GM18517 (cell line): ENCODE measurements around the gene RNF17.
"Not testable (repeated sequence)": the region's sequence is repeated elsewhere in the genome, so short reads cannot be mapped to it uniquely, and the experiment has no call there.

Experiments
- ATAC-seq: cut with Tn5 transposase; IDR thresholded peaks from one replicate; pipeline ENCODE4 v1.9.1; 2021; ENCODE audit warnings: mild to moderate bottlenecking, moderate library complexity; ENCODE audit not compliant: unreplicated experiment

The RNF17 gene

DNA sequence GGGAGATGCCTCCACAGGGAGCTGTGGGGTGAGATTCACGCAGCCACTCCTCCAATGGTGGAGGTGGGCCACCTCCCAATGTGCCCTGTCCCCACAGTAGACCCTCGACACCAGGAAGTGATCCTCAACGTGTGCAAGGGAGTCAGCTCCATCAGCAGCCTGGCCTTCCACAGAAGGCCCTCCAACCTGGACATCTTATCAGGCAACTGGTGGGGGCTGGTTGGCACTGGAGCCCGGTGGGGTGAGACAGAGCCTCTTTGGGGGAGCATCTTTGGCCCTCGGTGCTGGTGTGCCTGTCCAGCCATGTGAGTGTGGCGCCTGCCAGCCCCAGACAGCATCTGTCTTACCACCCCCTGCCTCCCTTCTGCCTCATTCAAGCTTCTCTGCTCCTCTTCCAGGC, 19.7 kb upstream of the RNF17 start:
- ATAC-seq, result no peak

GRCh38 chr13:24745516-24745860, 18.5 kb upstream of the RNF17 start:
- no peak for ATAC-seq

- no peak for ATAC-seq
Observed at GRCh38 chr13:24745861-24746617, 17.9 kb upstream of the RNF17 start.

- ATAC-seq, result no peak
Observed at GRCh38 chr13:24746618-24747247, 17.2 kb upstream of the RNF17 start.

DNA sequence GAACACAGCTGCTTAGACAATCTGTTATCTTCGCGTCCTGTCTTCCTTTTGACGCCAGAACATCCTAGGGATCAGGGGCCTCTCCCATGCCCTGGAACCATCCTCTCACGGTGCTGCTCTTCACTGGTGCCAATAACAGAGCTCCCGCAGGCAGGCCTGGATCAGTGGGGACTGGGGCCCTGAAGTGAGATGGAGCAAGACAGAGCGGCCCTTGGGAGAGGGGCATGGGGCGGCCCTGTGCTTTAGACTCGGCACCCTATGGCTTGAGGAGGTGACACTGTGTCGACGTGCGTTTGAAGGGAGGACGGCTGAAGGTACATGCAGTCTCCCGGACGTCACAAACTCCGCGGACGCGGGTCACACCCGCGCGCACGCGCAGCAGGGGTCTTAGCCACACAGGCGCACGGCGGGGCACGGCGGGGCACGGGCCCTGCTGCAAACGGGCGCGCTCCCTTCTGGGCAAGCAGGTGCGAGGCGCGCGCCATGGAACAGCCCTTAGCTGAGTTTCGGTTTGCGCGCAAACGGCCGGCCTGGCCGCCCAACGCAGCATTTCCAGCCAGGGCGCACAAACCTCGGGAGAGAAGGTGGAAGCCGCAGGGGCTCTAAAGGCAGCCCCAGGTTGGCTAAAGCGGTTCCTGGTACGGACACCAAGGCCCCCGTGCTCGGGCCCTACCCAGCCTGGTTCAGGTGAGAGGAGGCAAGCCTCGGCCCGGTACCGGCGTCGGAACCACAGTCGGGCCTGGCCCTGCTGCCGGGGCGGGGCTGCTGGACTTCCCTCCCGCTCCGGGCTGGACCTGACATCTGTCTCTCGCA, 16.5 kb upstream of the RNF17 start:
- no peak for ATAC-seq

DNA sequence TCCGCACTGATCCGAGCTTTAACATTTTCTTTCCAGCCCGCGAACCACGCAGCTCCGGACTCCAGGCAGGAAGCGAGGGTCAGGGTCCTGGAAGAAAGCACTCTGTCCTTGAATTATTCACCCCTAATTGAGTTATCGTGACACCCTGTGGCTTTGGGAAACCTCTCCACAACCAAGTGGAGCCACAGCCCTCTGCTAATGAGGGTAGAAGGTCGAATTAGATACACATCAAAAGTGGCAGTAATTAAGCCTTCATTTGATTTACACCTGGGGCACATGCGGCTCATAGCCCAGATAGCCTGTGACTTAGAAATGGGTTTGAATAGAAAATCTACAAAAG, 15.9 kb upstream of the RNF17 start:
- no peak for ATAC-seq

GRCh38 chr13:24759197-24759596, 4.8 kb upstream of the RNF17 start:
- ATAC-seq, result no peak

GRCh38 chr13:24764276-24764630, 284 bp downstream of the RNF17 start:
- no peak for ATAC-seq

DNA sequence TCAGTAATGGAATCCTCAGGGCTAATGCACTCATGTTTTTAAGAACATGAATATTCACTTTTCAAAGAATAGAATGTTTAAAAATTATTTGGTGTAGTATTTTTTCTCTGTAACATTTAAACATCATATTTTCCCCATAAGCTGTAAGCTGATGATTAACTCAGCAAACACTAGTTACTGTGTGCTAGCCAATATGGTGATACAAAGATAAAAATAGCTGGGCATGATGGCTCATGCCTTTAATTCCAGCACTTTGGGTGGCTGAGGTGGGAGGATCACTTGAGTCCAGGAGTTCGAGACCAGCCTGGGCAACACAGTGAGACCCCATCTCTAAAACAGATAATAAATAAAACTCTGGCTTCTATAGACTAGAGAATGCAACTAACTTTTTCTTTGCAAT, 13.2 kb downstream of the RNF17 start:
- ATAC-seq, result no peak

GRCh38 chr13:24784319-24784718, 20.4 kb downstream of the RNF17 start:
- ATAC-seq, result no peak

DNA sequence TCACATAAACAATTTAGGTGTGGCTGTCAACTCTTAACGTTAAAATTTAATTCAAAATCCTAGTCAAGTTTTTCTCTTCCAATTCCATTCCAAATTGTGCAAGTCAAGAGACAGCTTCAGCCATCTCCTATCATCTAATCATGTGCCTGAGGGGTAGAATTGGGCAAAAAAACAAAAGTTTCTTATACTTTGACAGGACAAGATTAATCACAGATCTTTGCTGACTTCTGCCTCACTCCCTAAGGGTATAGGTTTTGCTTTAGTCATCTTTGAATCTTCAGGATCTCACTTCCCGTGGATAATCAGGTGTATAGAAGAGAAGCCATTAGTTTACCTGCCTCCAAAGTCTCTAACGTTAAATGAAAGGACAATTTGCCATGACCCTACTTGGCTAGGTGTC, 24.6 kb downstream of the RNF17 start:
- ATAC-seq, result no peak

- ATAC-seq, result no peak
Observed at GRCh38 chr13:24802074-24802473, 38.1 kb downstream of the RNF17 start.

DNA sequence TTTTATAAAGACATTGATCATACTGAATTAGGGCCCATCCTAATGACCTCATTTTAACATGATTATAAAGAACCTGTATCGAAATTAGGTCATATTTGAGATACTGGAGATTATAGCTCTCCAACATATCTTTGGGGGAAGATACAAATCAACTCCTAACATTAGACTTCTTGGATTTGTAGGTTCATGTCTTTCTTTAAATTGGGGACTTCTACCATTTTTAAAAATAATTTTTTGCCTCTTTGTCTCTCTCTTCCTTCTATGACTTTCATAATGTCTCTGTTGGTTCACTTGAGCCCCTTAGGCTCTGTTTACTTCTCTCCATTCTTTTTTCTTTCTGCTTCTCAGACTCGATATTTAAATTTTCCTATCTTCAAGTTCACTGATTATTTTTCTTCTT, 57.2 kb downstream of the RNF17 start:
- ATAC-seq, result no peak

- no peak for ATAC-seq
Observed at GRCh38 chr13:24822640-24823039, 58.7 kb downstream of the RNF17 start.

- ATAC-seq, result not testable (repeated sequence)
Observed at GRCh38 chr13:24823122-24823710, 59.2 kb downstream of the RNF17 start.

GRCh38 chr13:24827799-24828198, 63.8 kb downstream of the RNF17 start:
- no peak for ATAC-seq

DNA sequence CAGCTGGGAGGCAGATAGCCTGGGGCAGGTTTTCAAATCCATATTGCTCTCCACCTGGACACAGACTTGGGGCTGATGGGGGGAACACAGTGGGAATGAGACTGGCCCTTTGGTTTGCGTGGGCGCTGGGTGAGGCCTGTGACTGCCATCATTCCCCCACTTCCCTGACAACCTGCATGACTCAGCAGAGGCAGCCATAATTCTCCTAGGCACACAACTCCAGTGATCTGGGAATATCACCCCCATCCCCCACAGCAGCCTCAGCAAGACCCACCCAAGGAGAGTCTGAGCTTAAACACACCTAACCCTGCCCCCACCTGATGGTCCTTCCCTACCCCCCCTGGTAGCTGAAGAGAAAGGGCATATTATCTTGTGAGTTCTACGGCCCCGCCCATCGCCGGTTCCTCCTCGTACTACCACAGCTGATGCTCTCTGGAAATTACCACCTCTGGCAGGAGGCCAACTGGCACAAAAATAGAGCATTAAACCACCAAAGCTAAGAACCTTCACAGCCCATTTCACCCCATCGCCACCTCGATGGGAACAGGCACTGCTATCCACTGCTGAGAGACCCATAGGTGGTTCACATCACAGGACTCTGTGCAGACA, 71.0 kb downstream of the RNF17 start:
- no peak for ATAC-seq

DNA sequence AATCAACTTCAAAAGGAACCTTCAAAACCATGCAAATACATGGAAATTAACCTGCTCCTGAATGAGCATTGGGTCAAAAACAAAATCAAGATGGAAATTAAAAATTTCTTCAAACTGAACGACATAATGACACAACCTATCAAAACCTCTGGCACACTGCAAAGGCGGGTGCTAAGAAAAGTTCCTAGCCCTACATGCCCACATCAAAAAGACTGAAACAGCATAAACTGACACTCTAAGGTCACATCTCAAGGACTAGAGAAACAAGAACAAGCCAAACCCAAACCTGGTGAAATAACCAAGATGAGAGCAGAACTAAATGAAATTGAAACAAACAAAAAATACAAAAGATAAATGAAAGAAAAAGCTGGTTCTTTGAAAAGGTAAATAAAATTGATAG, 73.6 kb downstream of the RNF17 start:
- ATAC-seq, result not testable (repeated sequence)

DNA sequence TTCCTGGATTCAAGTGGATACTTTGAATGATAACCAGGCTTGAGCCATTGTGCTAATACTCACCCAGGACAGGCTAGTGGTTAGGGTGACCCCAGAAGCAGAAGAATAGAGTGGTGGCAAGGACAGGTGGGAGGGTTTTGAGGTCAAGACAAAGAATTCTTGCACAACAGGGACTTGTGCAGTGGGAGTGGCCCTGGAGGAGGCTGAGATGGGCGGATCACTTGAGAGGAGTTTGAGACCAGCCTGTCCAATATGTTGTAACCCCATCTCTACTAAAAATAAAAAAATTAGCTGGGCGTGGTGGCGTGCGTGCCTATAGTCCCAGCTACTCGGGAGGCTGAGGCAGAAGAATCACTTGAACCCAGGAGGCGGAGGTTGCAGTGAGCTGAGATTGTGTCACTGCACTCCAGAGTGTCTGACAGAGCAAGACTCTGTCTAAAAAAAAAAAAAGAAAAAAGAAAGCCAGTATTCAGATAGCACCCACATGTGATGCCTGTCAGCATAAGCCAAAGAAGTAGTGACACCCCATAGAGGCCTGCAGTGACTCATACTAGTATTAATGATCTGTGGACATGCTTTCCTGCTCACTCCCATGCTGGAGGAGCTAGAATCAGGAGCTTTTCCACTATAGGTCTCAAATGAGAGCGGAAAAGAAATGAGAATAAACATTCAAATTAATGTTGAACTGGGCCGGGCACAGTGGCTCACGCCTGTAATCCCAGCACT, 78.7 kb downstream of the RNF17 start:
- no peak for ATAC-seq

DNA sequence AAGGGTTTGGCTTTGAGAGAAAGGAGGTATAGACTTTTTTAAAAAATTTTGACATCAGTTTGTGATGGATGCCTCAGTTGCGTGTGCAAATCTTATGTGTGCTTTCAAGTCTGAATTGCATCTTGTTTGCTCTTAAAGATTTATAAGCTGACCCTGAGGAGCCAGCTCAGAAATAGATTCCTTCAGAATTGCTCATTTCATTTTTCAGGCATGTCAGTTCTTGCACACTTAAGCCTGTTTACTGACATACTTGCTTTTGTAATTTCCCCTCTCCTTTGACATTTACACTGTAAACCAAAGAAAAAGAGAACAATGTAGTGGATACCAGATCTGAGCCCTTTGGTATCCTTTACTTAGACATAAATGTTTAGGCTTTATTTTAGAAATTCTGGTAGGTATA, 87.6 kb downstream of the RNF17 start:
- no peak for ATAC-seq

- ATAC-seq, result no peak
Observed at GRCh38 chr13:24854311-24854710, 90.3 kb downstream of the RNF17 start.
